ENCODE results near the gene SLC25A27.

GRCh38 chr6:46648869-46649492 is 3.8 kb upstream of the SLC25A27 start:
- TF ChIP-seq SIN3A (IDR thresholded peaks at IDR 0.05; ENCODE audit: borderline replicate concordance, insufficient read depth, low read length) (no peak), REST (IDR thresholded peaks at IDR 0.05; ENCODE audit: insufficient read depth in 1 of 2, low read depth in 2 of 2, low read length in 2 of 2) (no peak)

All from PFSK-1 (cell line).